ENCODE measurements around the gene SPOCK2.

Gene SPOCK2

DNA sequence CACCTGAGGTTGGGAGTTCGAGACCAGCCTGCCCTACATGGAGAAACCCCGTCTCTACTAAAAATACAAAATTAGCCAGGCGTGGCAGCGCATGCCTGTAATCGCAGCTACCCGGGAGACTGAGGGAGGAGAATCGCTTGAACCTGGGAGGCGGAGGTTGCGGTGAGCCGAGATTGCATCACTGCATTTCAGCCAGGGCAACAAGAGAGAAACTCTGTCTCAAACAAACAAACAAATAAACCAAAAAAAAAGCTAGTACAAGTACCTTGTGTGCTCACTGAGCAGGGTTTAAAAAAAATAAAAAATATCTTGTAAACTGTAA lies 11.2 kb upstream of the SPOCK2 start:
- TF ChIP-seq, protein P1, sequence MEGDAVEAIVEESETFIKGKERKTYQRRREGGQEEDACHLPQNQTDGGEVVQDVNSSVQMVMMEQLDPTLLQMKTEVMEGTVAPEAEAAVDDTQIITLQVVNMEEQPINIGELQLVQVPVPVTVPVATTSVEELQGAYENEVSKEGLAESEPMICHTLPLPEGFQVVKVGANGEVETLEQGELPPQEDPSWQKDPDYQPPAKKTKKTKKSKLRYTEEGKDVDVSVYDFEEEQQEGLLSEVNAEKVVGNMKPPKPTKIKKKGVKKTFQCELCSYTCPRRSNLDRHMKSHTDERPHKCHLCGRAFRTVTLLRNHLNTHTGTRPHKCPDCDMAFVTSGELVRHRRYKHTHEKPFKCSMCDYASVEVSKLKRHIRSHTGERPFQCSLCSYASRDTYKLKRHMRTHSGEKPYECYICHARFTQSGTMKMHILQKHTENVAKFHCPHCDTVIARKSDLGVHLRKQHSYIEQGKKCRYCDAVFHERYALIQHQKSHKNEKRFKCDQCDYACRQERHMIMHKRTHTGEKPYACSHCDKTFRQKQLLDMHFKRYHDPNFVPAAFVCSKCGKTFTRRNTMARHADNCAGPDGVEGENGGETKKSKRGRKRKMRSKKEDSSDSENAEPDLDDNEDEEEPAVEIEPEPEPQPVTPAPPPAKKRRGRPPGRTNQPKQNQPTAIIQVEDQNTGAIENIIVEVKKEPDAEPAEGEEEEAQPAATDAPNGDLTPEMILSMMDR (conservative IDR thresholded peaks at IDR 0.05; ENCODE audit: low read depth, low read length) = no peak

DNA sequence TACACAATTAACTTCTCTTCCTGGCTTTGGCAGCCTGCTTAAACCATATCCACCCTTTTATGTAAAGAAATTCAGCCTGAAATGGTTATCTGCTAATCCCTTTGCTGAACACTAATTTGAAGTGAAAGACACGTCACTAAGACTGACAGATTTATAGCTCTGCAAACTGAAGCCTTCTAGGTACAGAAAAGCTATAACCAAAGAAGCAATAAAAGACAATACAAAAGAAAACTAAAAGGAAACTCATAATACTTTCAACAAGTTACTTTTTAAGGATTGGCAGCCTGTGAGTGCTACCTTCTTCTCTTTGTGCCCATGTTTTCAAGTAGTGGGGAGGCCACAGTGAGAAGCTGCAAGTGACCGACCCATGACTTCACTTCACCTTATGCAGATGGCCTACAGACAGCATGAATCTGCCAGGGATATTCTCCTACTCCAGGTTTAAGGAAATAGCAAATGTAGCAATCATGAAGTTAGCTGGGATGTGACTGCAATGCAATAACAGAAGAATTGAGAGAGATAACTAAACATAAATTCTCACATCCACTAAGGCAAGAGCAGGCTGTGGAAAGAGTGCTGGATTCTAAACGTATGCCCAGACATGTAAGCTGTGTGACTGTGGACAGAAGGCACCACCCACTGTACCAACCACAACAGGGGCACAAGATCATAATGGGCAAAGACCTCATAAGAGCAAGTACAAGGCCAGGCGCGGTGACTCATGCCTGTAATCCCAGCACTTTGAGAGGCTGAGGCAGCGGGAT lies 10.7 kb upstream of the SPOCK2 start:
- no peak for DNase-seq (ENCODE audit: low read depth)
- no peak overlapping the region for H3K4me3 ChIP-seq (ENCODE audit: low read depth, low read length)
- TF ChIP-seq, protein P1 (conservative IDR thresholded peaks at IDR 0.05; ENCODE audit: low read depth, low read length) = no peak

More for the DNA sequence above, 11.2 kb upstream of the SPOCK2 start:
- no peak overlapping the region for H3K4me3 ChIP-seq (ENCODE audit: low read depth, low read length)
- no peak for DNase-seq (ENCODE audit: low read depth)

DNA sequence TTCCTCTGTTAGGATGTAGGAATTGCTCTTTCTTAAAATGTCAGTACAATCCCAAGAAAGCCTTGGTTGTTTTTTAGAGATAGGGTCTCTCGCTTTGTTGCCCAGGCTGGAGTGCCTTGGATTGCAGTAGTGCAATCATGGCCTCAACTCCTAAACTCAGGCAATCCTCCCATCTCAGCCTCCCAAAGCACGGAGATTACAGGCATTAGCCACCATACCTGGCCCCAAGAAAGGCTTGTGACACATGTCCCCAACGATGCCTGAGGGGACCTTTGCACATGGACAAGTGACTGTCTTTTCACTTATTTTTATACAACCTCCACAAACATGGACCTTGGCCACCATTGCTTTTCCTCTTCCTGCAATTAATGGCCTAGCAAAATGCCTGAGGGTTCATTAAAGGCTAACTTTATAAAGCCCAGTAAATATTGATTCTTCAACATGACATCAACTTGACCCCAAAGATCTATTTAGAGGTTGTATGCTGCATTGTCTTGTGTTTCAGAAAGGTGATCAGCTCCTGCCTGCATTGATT lies 10.0 kb upstream of the SPOCK2 start:
- no peak for DNase-seq (ENCODE audit: low read depth)
- TF ChIP-seq, protein P1 (conservative IDR thresholded peaks at IDR 0.05; ENCODE audit: low read depth, low read length) = no peak
- H3K4me3 ChIP-seq (ENCODE audit: low read depth, low read length) = no peak overlapping the region

DNA sequence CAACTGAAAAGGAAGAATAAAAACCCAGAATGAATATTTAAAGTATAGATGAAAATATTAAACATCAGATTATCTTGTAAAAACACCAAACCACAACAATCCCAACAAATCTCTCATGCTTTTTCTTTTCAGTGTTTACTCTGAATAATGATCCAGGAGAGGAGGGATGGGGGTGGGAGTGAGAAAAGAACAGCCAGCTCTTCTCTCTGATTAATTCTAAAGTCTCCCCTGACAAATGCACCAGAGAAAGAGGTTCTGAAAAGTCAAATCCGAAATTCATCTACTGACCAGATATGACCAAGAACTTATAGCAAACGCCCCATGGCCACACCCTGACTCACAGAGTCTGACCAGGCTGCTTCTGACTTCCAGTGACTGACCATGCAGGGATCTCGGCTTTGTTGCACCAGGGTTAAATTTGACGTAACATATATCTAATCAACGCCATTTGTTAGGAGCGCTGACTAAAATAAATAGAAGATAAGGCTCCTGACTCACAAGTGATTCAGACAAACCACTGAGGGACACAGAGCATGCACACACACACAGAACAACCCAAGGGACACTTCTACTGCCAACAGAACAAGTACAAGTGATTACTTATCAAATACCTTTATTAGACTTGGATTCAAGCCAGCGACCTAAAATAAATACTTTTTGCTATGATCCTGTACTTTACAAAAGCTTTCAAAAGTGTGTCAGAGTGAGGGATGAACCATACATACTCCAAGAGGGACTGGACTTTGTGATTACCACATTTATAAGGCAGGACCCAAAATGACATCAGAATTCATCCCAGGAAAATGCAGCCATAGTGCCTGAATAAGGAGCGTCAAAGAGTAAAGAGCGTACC lies 9.3 kb upstream of the SPOCK2 start:
- no peak overlapping the region for H3K4me3 ChIP-seq (ENCODE audit: low read depth, low read length)
- DNase-seq (ENCODE audit: low read depth) = peak; percentile 91
- TF ChIP-seq, protein P1 (conservative IDR thresholded peaks at IDR 0.05; ENCODE audit: low read depth, low read length) = no peak

DNA sequence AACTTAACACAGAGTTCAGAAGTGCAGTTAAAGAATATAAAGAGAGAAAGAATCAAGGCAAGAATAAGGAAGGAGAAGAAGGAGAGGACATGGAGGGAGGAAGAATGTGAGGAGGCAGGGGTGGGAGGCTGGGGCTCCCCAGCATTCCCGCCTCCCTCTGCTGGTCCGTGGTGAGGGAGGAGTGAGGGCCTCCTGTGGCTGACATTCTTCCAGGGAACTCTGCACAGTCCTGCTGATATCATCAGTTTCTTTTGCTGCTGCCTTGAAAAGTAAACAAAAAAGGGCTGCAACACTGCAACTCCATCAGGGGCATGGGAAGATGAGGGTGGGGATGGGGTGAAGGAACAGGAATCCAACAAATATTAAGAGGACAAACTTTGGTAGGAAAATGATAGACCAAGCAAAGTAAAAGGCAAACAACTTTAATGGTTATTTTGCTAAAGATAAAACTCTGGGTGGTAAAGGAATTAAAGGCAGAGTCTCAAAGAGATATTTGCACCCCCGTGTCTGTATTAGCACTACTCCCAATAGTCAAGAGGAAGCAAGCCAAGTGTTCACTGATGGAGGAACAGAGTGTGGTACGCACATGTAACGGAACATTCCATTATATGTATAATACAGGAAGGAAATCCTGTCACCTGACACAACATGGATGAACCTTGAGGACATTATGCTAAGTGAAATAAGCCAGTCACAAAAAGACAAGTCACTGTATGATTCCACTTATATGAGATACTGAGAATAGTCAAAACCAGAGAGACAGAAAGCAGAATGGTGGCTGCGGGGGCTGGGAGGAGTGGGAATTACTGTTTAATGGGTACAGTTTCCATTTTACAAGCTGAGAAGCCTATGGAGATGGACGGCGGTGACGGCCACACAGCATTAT lies 8.0 kb upstream of the SPOCK2 start:
- TF ChIP-seq, protein P1 (conservative IDR thresholded peaks at IDR 0.05; ENCODE audit: low read depth, low read length) = peak; percentile 41
- H3K4me3 ChIP-seq (ENCODE audit: low read depth, low read length) = no peak overlapping the region
- peak; percentile 80 for DNase-seq (ENCODE audit: low read depth)

DNA sequence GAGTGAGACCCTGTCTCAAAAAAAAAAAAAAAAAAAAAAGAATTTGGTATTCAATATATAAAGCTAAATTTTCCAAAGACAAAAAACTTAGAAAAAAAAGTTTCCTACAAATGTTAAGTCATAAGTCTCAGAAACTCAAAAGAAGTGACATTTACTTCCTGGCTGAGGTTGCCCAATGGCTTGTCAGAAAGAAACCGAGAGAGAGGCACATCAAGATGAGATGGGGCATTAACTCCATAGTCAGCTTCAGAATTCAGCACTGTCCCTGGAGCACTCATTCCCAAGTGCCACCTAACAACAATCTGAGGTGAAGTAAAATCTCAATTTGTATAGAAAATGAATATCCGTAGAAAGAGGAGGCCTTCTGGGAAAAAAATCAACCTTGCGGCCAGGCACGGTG lies 6.8 kb upstream of the SPOCK2 start:
- no peak for DNase-seq (ENCODE audit: low read depth)
- TF ChIP-seq, protein P1 (conservative IDR thresholded peaks at IDR 0.05; ENCODE audit: low read depth, low read length) = no peak
- no peak overlapping the region for H3K4me3 ChIP-seq (ENCODE audit: low read depth, low read length)
